ENCODE data around the gene MGAT4A. TPM values are rescaled to one million over a fixed set of nuclear protein-coding genes. Genes with fewer than 3 reads are reported as not detected.

The MGAT4A gene
- total and polyA plus RNA-seq, 9 of the 15 experiments (the other 6 are each of a cell fraction or from before 2014, with no cell fraction given), result 0.03 to 0.53 (median 0.18) TPM; not detected in 2

- TF ChIP-seq EWSR1 (IDR thresholded peaks at IDR 0.05; ENCODE audit: borderline replicate concordance, low read depth, partially characterized antibody) (no peak), TGIF2 (CRISPR knock-in tag; IDR thresholded peaks at IDR 0.05) (no peak)
Observed at GRCh38 chr2:98704499-98705332, 26.2 kb downstream of the MGAT4A start (continued).

GRCh38 chr2:98703738-98704137 lies 27.2 kb downstream of the MGAT4A start:
- Histone ChIP-seq H3K27me3 (ENCODE audit: control insufficient read depth in 2 of 2, insufficient read depth in 2 of 2, low read length in 2 of 2) (peaks cover 17 to 41% of the 10 kb centered on the region in 2 experiments; a peak in 4 of 5 replicates), H4K20me1 (replicated peaks; ENCODE audit: control insufficient read depth, insufficient read depth, low read length) (no peaks in the 10 kb centered on the region), H3K9ac (ENCODE audit: insufficient read depth in 1 of 2, low read depth in 2 of 2, low read length in 2 of 2) (no peak overlapping the region), H3K4me2 (ENCODE audit: insufficient read depth, low read length) (no peak overlapping the region), H3K4me1 (replicated peaks in 1 of 2; ENCODE audit: control insufficient read depth in 2 of 2, insufficient read depth in 2 of 2, low read length in 2 of 2) (no peaks in the 10 kb centered on the region), H3K4me3 (no peak overlapping the region), H2AFZ (ENCODE audit: low read depth, low read length) (no peak overlapping the region), H3K9me3 (replicated peaks; ENCODE audit: control insufficient read depth, insufficient read depth, low read depth, low read length) (no peaks in the 10 kb centered on the region), H3K79me2 (ENCODE audit: control insufficient read depth, insufficient read depth, low read length) (no peaks in the 10 kb centered on the region), H3K27ac (ENCODE audit: extremely low read depth, low read depth, low read length) (no peak overlapping the region), H3K36me3 (ENCODE audit: control insufficient read depth, insufficient read depth, low read length) (no peaks in the 10 kb centered on the region), H3K9me1 (ENCODE audit: control insufficient read depth, insufficient read depth, low read length) (no peaks in the 10 kb centered on the region)
- ATAC-seq (no peak), FAIRE-seq (no peak), DNase-seq (ENCODE audit: extremely low read depth in 1 of 4, low spot score in 3 of 4) (no peak)
- no TSS peak for BruUV-seq (replicated peaks)
- no peak for TF ChIP-seq MXD1 (CRISPR knock-in tag; IDR thresholded peaks at IDR 0.05; ENCODE audit: borderline replicate concordance, poor library complexity, severe bottlenecking)
- no peak for TF ChIP-seq RBFOX2 (IDR thresholded peaks at IDR 0.05; ENCODE audit: low read depth, low read length)
- no peak for TF ChIP-seq ZNF76 (CRISPR knock-in tag; IDR thresholded peaks at IDR 0.05; ENCODE audit: borderline replicate concordance)
- no peak for TF ChIP-seq RBM22 (IDR thresholded peaks at IDR 0.05; ENCODE audit: low read depth, low read length, poor library complexity, severe bottlenecking)
- TF ChIP-seq TFAP4 (CRISPR knock-in tag; IDR thresholded peaks at IDR 0.05; ENCODE audit: borderline replicate concordance), result no peak
- no peak for TF ChIP-seq IRF1 (CRISPR knock-in tag; IDR thresholded peaks at IDR 0.05; ENCODE audit: borderline replicate concordance)
- in situ Hi-C loops (cut with MboI), result no loop called here
- ChIA-PET CTCF (ENCODE audit: low intra/inter-chr PET ratio) (interaction anchor here (0.5 kb wide), 1 partner anchor 55 kb away, joined by 5 read pairs; no protein-coding TSS in a partner anchor), POLR2A (interaction anchor here (1.5 kb wide), 1 partner anchor 9 kb away, joined by 5 read pairs; no protein-coding TSS in a partner anchor)
- intact Hi-C loops (cut with micrococcal nuclease), result no loop called here
- WGBS (ENCODE audit: insufficient coverage, low coverage, missing lambda C conversion rate), result 0% methylated on average over 5 of the region's 5 CpGs

Data from K562 (cell line).